ENCODE measurements around the gene ORC3. TPM values are rescaled to one million over a fixed set of nuclear protein-coding genes. Genes with fewer than 3 reads are reported as not detected.
A peak's percentile ranks its signal among the peaks of the same experiment; 100 is the strongest.
"Not testable (repeated sequence)": the region's sequence is repeated elsewhere in the genome, so short reads cannot be mapped to it uniquely, and the experiment has no call there.

Gene ORC3
- total and polyA plus RNA-seq, 10 of the 15 experiments (the other 5 are each of a cell fraction or from before 2014, with no cell fraction given) = 27.2 to 76.3 (median 54.6) TPM

GRCh38 chr6:87687893-87688292 lies 98.0 kb downstream of the ORC3 start:
- ChIA-PET RAD21 (ENCODE audit: unreplicated experiment) (interaction anchor here (0.9 to 1.9 kb wide), 3 partner anchors 8 to 12 kb away, joined by 3 to 9 read pairs (median 4); no protein-coding TSS in a partner anchor), SMC1A (ENCODE audit: uncharacterized antibody, unreplicated experiment) (interaction anchor here (0.8 to 2.4 kb wide), 4 partner anchors 8 to 73 kb away, joined by 3 to 19 read pairs (median 5); partner anchors contain the start of gene AKIRIN2)
- in situ Hi-C loops (cut with MboI) = not testable (repeated sequence)

GRCh38 chr6:87690441-87690840 lies 100.5 kb downstream of the ORC3 start:
- DNase-seq (ENCODE audit: low read depth, low spot score) = no peak
- Histone ChIP-seq H3K27ac (ENCODE audit: control insufficient read depth, insufficient read depth) (no peak overlapping the region), H3K4me1 (ENCODE audit: control insufficient read depth, insufficient read depth, low read length) (peaks cover 29% of the 10 kb centered on the region), H3K9ac (ENCODE audit: control insufficient read depth, insufficient read depth, low read length) (no peak overlapping the region), H4K20me1 (ENCODE audit: control insufficient read depth, insufficient read depth) (peaks cover 3% of the 10 kb centered on the region; the same call in 1 of the 2 replicates), H3K27me3 (replicated peaks in 1 of 2; ENCODE audit: control insufficient read depth in 2 of 2, insufficient read depth in 2 of 2, low read length in 1 of 2) (no peaks in the 10 kb centered on the region), H3K79me2 (ENCODE audit: control insufficient read depth, insufficient read depth, low read length) (peaks cover 96% of the 10 kb centered on the region), H2AFZ (ENCODE audit: control insufficient read depth, low read depth, low read length) (no peak overlapping the region), H3K4me2 (ENCODE audit: control insufficient read depth, insufficient read depth) (no peak overlapping the region), H3K4me3 (no peak overlapping the region), H3K36me3 (ENCODE audit: control insufficient read depth in 2 of 2, insufficient read depth in 2 of 2, low read length in 1 of 2) (peaks cover 5 to 23% of the 10 kb centered on the region in 2 experiments), H3K9me3 (replicated peaks; ENCODE audit: control insufficient read depth, insufficient read depth, low read length) (peaks cover 3% of the 10 kb centered on the region; the same call in 2 of the 3 replicates)
- ChIA-PET POLR2A (interaction anchor here (0.7 to 1.5 kb wide), 4 partner anchors 8 to 694 kb away, joined by 3 to 9 read pairs (median 4); partner anchors contain the start of gene AKIRIN2), RAD21 (ENCODE audit: unreplicated experiment) (interaction anchor here (2.1 kb wide), 1 partner anchor 8 kb away, joined by 9 read pairs; no protein-coding TSS in a partner anchor), SMC1A (ENCODE audit: uncharacterized antibody, unreplicated experiment) (interaction anchor here (0.7 to 2.5 kb wide), 2 partner anchors 9 to 214 kb away, joined by 6 to 11 read pairs; no protein-coding TSS in a partner anchor), CTCF (interaction anchor here (0.7 kb wide), 1 partner anchor 1273 kb away, joined by 3 read pairs; no protein-coding TSS in a partner anchor)
- FAIRE-seq = no peak
- in situ Hi-C loops (cut with MboI) = no loop called here
- TF ChIP-seq KDM1A (IDR thresholded peaks at IDR 0.05; ENCODE audit: borderline replicate concordance) = no peak
- intact Hi-C loops (cut with micrococcal nuclease; ENCODE audit: unreplicated experiment) = loop anchor here (5.0 kb wide), 1 partner anchor 98 kb away; the partner anchor contains the start of gene ORC3
- BruUV-seq (replicated peaks) = no TSS peak
- 74% methylated on average over 3 of the region's 3 CpGs for WGBS (ENCODE audit: insufficient coverage, insufficient replicate concordance, low lambda C conversion rate, missing lambda C conversion rate)
- ATAC-seq = no peak

More at GRCh38 chr6:87687893-87688292, 98.0 kb downstream of the ORC3 start:
- FAIRE-seq; ATAC-seq; H3K27me3 ChIP-seq (replicated peaks in 1 of 2; ENCODE audit: control insufficient read depth in 2 of 2, insufficient read depth in 2 of 2, low read length in 1 of 2); H3K4me3 ChIP-seq; H3K9me3 ChIP-seq (replicated peaks; ENCODE audit: control insufficient read depth, insufficient read depth, low read length); H4K20me1 ChIP-seq (ENCODE audit: control insufficient read depth, insufficient read depth); BruUV-seq (replicated peaks); H3K27ac ChIP-seq (ENCODE audit: control insufficient read depth, insufficient read depth); H3K4me2 ChIP-seq (ENCODE audit: control insufficient read depth, insufficient read depth); intact Hi-C loops (cut with micrococcal nuclease; ENCODE audit: unreplicated experiment); DNase-seq (ENCODE audit: low read depth, low spot score); H2AFZ ChIP-seq (ENCODE audit: control insufficient read depth, low read depth, low read length); H3K9ac ChIP-seq (ENCODE audit: control insufficient read depth, insufficient read depth, low read length): not testable (repeated sequence)
- Histone ChIP-seq H3K4me1 (ENCODE audit: control insufficient read depth, insufficient read depth, low read length) (peaks cover 32% of the 10 kb centered on the region), H3K79me2 (ENCODE audit: control insufficient read depth, insufficient read depth, low read length) (peaks cover 96% of the 10 kb centered on the region), H3K36me3 (ENCODE audit: control insufficient read depth in 2 of 2, insufficient read depth in 2 of 2, low read length in 1 of 2) (peaks cover 5 to 23% of the 10 kb centered on the region in 2 experiments)
- ChIA-PET CTCF (interaction anchor here (0.7 to 1.2 kb wide), 2 partner anchors 34 to 144 kb away, joined by 3 to 4 read pairs; no protein-coding TSS in a partner anchor), POLR2A (interaction anchor here (0.5 to 1.2 kb wide), 4 partner anchors 8 to 16 kb away, joined by 3 to 4 read pairs (median 3); no protein-coding TSS in a partner anchor)
- WGBS (ENCODE audit: insufficient coverage, insufficient replicate concordance, low lambda C conversion rate, missing lambda C conversion rate) = 91% methylated on average over 9 of the region's 9 CpGs
- TF ChIP-seq, protein P1, sequence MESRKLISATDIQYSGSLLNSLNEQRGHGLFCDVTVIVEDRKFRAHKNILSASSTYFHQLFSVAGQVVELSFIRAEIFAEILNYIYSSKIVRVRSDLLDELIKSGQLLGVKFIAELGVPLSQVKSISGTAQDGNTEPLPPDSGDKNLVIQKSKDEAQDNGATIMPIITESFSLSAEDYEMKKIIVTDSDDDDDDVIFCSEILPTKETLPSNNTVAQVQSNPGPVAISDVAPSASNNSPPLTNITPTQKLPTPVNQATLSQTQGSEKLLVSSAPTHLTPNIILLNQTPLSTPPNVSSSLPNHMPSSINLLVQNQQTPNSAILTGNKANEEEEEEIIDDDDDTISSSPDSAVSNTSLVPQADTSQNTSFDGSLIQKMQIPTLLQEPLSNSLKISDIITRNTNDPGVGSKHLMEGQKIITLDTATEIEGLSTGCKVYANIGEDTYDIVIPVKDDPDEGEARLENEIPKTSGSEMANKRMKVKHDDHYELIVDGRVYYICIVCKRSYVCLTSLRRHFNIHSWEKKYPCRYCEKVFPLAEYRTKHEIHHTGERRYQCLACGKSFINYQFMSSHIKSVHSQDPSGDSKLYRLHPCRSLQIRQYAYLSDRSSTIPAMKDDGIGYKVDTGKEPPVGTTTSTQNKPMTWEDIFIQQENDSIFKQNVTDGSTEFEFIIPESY (IDR thresholded peaks at IDR 0.05) = peak; percentile 72; the same call in 1 of the 2 replicates
